HG02588 (cell line): ENCODE results near the gene TCF7L1.

ENCODE experiments used
- ATAC-seq: cut with Tn5 transposase; IDR thresholded peaks from one replicate; pipeline ENCODE4 v1.9.1; 2021; ENCODE audit warnings: mild to moderate bottlenecking, moderate library complexity; ENCODE audit not compliant: unreplicated experiment

Gene TCF7L1

DNA sequence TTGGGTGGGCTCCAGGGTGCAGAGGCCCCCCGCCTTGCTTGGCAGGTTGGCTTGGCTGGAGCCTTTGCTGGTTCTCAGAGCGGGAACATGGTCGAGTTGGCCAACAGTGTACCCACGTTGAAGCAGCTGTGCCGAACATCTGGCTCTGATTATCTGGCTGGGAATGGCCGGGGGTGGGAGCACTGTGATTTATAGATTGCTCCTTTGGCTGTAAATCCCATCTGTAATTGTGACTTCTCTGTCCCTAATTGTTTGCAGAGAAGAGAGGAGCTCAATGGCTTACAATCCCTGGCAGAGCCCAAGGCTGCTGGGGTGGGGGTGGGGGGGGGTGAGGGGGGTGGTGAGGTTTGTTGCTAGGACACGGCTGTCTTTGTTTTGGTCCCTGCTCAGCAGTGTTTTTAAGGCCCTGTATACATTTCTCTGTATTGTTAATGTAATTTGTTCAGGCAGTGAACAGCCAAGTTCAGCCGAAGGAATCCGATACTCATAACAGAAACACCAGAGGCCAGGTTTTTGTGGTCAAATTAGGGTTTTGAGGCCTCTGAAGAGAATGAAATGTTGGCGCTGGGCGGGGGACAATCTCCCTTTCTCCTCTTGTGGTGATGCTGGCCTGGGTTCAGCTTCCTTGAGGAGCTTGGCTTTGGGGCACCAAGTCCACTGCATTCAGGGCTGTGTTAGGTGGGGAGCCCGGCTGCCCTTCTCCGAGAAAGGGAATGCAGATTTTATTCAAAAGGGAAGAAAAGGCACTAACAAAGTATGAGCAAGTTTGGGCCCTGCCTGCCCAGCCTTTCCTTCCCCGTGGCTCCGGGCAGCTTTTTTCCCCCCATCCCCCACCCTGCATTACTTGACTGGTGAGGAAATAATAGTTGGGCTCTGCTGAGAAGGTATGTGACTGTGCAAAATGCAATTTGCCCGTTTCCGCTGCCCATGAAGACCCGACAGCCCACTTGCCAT lies 82.5 kb downstream of the TCF7L1 start:
- ATAC-seq: no peak

DNA sequence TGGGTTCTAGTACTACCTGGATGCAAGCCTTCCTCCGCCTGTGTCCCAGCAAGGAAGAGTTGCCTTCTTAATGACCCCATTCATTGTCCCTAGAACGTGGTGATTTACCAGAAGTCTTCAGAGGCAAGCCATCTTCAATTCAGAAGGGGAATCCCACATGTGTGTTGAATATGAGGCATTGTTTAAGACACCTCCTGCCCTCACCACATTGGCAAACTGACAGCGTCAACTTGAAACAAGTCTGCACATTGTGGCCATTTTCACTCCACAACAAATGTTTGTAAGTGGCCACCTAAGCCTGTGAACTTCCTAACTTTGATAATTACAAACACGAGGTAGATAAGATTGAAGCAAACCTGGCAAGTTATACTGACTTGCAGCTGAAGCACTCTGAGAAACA lies 83.7 kb downstream of the TCF7L1 start:
- ATAC-seq: no peak

DNA sequence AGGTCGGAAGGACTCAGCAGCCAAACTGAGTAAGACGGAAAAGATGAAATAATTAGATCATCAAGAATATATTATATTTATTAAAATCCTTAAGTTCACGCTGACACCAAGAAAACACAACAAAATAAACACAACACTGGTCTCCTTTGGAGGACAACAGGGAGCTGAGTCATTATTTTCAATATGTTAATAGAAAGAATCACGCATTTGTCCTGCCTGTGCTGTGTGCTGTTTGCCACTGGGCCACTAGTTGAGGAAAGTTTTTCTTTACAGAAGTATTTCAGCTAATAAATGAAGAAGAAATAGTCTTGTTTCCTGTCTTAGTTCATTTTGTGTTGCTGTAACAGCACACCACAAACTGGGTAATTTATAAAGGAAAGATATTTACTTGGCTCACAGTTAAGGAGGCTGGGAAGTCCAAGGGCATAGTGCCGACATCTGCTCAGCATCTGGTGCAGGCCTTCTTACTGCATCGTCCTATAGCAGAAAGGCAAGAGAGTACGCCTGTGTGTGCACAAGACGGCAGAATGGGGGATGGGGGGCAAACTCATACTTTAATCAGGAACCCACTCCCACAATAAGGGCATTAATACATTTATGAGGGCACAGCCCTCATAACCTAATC lies 88.0 kb downstream of the TCF7L1 start:
- no peak for ATAC-seq

DNA sequence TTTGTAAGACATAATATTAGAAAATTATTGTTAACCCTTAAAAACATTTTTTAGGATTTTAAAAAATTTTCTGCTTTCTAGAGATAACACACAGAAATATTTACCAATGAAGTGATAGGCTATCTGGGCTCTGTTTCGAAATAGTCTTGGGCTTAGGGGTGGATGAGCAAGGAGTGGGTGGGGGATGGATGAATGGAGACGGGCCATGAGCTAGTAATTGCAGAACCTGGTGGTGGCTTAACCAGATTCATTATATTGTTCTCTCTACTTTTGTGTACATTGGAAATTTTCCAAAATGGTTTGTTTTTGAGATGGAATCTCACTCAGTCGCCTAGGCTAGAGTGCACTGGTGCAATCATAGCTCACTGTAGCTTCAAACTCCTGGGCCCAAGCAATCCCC lies 89.6 kb downstream of the TCF7L1 start:
- ATAC-seq: no peak

DNA sequence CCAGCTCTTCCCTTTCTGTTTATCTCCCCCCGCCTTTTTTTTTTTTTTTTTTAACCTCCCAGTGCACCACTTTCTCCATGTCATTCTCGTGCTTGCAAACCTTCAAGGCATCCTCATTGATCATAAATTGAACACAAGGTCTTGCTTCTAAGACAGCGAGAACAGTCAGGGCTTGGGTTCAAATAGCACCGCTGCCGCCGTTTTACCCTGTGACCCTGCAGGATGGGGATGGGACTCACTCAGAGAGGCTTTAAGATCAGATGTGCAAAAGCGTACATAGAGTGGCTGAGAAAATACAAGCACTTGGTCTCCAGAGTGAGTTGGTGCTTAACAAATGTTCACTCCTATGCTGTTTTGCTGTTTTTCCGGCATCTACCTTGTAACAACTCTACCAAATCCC lies 93.6 kb downstream of the TCF7L1 start:
- ATAC-seq: no peak

DNA sequence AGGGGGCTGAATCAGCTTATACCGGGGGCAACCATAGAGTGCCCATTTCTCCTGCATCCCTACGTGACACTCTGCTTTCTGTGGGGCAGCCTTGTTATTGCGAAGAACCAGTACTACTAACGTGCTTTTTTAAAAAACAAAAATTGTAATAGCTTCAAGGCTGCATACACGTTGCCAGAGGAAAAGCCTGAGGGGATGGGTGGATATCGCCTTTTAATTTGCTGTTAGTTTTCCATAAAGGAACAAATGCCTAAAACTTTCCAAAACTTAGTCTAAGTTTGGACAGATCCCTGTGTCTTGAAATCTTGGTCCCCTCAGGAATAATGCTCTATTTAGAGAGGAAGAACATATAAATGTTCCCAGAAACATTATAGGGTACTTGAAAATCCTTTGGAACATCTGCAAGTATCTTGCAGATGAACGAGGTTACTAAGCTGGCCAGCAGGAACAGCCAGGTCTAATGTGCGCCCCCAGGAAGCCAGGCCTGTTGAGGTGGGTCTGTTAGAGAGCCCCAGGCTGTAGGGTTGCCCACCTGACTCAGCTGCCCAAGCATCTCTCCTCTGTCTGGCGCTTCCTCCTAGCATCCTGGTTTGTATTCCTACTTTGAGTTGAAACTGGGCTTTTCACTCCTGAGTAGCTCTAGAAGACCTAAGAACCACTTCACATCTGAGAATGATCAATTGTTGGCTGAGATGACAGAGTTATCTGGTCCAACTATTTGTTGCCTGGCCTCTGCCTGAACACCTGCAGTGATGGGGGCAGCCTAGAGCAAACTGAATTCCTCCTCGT lies 97.7 kb downstream of the TCF7L1 start:
- ATAC-seq: no peak

DNA sequence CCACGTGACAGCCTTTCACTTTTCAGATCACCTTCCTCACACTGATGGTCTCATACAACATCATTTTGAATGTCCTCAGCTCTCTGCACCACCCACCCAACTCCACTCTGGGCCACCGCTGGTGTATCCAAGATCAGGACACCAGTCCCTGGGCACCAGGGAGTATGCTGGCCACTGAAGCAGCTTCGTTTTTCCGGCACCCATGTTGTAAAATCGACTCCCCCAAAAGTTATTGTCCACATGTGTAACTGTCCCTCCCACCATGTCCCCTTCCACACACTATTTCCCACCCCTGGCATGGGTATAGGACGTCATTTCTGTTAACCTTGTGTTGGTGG lies 98.2 kb downstream of the TCF7L1 start:
- no peak for ATAC-seq

DNA sequence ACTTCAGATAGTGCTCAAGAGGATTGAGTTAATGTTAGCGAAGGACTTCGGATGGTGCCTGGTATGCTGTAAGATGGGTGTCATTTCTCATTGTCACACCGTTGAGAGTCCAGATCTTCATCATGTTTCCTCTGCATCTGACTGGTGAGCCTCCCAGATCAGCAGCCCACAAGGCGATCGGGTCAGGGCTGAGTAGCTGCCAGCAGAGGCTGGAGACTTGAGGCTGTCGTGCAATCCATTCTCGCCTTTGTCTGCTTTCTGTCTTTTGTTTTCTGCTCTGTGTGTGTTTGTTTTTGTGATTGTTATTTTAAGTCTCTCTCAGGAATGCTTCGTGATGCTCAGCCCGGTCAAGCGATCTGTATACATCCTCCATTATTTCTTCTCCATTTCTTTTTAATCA lies 98.8 kb downstream of the TCF7L1 start:
- ATAC-seq: no peak

DNA sequence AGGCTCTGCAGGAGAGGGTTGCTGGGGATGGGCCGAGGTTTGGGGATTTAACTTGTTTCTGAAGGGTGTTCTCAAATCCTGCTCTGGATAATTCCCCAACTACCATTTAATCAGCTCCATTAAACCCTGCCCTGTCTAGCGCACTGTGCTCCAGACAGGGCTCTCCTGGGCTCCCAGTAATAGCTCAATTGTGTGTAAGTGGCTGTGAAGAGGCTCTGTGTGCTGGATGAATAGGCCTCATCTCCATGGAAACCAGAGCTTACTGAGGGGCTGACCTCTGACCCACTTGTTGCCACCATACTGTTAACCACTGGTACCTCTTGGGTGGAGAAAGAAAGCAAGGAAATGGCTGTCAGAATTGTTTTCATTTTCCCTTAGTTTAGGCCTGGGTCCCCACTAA lies 101.7 kb downstream of the TCF7L1 start:
- ATAC-seq: no peak

DNA sequence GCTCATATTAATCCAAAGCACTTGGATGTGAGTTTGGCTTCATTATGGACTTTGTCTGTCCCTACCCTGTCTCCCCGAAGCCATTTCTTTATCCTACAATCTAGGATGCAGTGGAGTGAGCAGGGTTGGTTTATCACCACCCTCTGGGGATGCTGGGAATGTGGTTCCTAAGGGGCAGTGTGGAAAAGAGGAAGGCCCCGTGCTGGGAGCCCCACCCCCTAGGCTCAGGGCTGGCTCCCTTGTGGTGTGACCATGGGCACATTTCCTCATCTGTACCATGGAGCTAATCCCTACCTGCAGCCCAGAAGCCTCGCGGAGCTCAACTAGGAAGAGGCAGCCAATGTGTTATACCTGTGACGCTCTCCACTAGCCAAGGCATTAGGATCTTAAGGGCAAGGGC lies 102.1 kb downstream of the TCF7L1 start:
- ATAC-seq: no peak

DNA sequence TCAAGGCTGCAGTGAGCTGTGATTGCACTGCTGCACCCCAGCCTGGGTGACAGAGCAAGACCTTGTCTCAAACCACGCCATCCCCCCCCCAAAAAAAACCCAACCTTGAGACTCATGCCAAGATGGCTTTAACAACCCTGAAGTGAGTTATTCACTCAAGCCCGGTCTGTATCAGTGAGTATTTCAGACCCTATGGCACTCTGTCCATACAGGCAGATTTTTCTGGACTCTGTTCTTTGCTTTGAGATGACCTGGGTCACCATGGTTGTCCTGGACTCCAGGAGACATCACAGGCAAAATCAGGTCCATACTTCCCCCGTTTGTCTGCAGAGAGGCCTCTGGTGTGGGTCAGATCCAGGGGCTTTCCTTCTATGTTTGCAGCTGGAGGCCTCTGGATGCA lies 102.9 kb downstream of the TCF7L1 start:
- no peak for ATAC-seq

DNA sequence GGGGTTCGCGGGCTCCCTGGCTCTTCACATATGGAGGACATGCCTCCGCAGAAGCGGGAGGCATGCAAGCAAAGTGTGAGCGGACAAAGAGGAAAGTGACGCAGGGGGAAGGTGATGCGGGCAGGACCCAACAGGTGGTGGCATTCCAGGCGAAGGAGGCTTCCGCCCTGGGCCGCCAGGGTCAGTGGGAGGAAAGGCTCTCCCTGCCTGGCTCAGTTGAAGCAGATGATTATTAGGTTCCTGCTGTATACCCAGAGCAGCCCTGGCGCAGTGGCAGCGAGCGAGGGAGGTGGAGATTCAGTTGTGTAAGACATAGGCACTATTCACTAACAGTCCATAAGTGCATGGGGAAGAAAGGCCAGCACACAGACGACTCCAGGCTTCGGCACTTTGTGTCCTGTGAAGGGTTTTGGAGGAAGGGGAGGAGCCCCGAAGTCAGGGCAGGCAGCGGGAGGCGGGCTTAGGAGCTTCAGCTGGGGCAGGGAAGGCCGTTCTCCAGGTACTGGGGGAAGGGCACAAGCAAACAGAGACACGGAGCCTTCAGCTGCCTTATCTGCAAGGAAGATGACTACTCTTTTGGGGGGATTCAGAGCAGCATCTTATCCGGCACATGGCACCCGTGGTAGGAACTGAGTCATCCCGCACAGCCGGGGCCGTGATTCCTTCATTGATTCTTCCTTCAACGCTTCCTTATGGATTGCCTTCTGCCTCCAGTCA lies 104.8 kb downstream of the TCF7L1 start:
- ATAC-seq: no peak

DNA sequence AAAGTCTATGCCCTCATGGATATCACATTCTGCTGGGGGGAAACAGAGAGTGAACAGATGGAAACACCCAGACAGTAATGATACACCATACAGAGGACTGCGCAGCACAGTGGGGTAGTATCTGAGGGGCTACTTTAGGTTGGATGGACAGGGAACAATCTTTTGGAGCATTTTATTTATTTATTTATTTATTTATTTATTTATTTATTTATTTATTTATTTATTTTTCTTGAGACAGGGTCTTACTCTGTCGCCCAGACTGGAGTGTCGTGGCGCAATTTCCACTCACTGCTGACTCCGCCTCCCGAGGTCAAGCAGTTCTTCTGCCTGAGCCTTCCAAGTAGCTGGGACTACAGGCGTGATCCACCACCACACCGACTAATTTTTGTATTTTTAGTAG lies 105.4 kb downstream of the TCF7L1 start:
- ATAC-seq: no peak

DNA sequence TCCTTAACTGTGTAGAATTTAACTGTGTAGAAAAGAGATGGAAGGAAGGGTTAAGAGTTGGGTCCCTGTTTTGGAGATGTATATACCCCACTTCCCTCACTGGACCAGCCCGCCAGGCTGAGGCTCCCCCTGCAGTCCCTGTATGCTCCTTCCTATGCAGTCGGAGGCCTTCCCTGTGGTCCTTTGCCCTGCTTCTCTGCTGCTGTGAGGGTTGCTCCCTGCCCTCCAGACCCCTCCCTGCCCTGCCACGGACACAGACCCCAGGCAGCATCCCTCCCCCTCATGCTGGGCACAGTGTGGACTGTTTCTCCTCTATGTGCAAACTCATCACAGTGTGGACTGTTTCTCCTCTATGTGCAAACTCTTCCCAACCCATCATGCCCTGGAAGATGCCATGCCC lies 105.9 kb downstream of the TCF7L1 start:
- ATAC-seq: no peak

DNA sequence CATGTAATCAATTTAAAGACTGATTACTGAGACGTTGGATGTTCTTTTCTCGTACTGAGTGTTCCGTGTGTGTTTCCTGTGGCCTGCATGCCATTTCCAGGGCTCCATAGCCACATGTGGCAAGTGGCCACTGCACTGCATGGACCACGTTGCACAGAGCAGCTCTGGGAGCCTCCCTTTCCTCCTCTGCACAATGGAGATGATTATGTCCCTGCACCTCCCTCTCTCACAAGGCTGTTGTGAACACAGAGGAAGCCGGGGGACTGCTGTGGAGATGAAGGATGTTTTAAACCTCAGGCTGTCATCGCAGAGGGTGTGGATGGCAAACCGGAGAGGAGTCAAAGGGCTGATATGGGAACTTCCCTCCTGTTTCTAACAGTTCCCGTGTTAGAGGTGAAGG lies 106.9 kb downstream of the TCF7L1 start:
- ATAC-seq: no peak

DNA sequence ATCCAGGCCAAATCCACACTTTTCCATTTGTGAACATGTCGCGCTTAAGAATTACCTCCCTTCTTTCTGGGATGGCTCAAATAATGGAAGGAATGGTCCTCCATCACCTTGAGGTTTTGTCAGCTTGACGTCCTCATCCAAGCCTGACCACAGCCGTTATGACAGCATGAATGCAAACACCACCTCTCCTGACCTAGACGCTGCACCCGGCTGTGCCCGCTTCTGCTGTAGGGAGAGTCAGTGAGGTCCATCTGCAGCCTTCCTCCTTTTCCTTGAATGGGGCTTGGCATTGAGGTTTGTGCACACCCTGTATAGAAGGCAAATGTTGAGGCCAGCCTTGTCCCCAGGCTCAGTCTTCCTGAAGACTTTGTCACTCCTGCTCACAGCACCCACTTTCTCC lies 109.1 kb downstream of the TCF7L1 start:
- ATAC-seq: no peak

DNA sequence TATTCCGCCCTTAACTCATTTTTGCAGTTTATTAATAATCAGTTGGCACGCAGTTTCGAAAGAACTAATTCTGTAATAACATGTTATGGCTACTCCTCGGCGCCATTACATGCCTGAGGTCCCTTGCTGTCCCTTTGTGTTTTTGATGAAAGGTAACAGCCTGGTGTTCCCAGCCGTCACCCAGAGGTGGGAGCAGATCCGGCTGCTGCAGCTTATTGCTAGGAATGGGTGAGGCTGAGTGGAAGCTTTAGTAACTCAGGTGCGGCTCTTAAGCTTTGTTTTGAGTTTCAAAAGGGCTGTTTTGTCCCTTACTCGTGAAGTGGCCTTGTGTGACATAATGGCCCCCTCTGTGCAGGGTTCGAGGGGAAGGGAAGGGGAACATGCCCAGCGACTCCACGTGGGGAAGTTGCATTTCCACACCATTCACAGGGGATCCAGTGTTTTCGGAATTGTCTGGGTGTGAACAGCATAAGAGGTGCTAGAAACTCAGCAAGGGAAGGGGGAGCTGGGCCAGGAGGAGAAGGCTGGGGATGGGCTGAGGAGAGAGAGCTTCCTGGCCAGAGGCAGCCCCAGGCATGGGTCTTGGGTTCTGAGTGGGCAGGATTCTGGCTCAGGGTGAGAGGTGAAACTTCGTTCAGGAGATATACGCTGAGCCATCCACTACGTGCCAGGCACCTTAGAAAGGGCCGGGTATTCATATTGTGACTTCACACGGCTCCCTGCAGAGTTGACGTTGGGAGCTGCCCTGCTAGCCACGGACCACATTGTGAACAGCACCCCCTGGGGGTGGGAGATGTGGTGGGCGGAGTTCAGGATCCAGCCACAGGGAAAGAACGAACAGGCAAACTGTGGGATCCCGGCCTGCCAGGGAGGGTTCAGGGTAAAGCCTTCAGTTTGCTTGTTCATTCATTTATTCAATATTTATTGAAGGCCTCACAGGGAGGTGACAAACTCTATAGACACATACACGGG lies 110.2 kb downstream of the TCF7L1 start:
- ATAC-seq: no peak

DNA sequence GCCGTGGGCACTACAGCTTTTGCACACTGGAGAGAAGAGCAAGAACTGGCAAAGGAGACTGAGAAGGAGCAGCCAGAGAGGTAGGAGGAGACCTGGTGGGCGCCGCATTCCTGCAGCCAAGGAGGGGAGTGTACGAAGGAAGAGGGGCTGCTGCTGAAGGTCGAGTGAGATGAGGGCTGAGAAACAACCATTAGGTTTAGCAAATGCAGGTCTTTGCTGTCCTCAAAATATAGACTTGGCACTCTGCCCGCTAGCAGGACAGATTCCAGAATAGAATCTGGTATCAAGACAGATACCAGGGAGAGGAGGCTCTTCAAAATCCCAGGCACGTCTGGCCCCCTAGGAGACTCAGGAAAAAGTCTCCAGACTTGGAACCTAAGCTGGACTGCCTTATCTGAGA lies 111.6 kb downstream of the TCF7L1 start:
- no peak for ATAC-seq

DNA sequence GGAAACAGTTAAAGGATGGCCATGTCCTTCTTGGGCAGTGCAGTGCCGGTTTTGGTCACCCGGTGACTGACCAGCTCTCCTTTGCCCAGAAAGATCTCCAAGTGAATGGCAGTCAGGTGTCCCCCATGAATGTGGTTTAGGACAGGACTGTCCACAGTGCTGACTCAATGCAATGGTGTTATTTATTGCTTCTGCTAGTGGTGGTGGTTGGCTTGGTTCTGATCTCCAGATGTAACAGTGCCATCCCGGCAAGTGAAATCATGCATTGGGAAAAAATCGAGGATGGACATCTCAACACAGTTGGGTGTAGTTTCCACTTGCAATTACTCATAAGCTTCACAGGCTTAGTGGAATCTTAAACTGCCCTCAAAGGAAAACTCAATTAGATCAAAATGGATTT lies 112.7 kb downstream of the TCF7L1 start:
- no peak for ATAC-seq

DNA sequence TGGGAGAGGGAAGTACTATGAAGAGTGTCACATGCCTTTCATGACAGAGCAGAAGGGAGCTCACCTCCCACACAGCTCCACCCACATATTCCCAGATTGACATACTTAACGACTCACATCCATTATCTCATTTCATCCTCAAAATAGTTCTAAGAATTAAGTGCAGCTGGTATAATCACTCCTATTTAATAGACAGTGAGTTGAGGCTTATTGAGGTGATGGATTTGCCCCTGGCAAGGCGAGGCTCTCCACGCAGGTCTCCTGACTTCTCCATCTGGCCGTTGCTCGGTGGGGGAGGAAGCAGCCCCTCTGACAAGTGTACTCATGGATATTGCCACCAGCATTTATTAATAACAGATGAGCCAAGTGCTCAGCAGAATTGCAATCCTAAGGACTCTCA lies 113.2 kb downstream of the TCF7L1 start:
- no peak for ATAC-seq
